GM18870 (cell line): Measurements from ENCODE around the gene ASCL2.
"Not testable (repeated sequence)": the region's sequence is repeated elsewhere in the genome, so short reads cannot be mapped to it uniquely, and the experiment has no call there.

ENCODE experiments used
- ATAC-seq: cut with Tn5 transposase; IDR thresholded peaks from one replicate; pipeline ENCODE4 v1.9.1; 2021; ENCODE audit warnings: moderate library complexity; ENCODE audit not compliant: unreplicated experiment

ASCL2 gene

DNA sequence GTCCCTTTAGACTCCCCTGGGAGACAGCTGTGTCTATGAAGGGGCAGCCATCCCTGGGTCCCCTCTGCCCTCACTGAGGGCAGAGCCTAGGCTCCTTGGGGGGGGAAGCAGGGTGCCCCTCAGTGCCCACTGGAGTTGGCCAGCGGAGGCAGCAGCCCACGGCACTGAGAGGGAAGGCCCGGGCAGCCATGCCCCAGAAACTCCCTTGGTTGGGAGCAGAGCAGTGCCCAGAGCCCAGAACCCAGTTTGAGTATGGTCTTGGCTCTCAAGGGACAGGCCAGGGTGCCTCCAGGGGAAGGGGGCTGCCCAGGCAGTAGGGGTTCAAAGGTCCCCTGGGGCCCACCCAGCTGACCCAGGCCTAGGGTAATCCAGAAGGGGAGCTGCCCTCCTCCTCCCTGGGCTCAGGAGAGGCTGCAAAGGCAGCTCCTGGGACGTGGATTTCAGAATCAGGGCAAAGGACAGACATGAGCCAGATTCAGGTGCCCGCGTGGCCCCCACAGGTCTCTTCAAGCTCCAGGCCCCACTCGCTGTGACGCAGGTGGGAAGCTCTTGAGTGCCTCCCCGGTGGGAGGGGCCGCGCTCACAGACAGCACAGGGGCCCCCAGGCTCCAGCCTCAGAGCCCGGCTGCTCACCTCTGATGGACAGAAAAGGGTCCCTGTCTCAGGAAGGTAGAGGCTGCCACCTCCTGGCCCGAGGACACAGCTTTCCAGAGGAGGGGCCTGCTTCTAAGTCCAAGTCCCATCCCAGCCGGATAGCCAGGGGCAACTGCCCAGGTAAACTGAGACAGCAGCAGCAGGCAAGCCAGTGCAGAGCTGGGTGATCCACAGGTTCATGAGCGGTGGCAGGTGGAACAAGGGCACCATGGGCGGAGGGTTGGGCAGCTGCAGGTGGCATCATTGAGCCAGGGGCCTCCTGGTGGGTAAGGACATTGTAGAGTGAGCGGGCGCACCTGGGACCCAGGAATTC, 28.7 kb upstream of the ASCL2 start:
- no peak for ATAC-seq

DNA sequence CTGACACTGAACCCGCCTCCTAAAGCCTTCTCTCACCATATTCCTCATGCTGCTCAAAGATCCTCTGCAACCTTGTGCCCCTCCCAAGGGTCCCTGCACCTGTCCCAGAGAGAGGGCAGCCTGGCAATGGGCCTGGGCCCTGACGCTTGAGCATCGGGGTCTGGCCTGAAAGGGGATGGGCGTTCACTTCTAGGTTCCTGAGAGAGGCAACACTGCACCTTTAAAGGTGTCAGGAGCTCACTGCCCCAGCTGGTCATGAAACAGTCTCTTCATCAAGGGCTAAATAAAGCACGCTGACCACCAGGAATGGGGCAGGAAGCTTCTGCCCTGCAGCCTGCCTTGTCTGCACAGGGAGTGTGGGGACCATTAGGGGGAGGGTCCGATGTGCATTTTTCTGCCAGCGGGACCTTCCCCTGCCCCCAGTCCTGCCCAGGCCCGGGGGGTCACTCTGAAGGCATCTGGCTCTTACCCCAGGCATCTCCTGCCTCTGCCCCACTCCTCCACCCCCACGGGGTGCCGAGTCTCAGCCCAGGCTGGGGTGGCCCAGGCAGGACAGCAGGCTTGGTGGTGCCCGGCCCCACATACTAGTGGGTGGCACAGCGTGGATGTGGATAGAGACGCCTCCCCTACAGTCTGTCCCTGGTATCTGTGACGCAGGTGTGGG, 27.9 kb upstream of the ASCL2 start:
- ATAC-seq = no peak

GRCh38 chr11:2297623-2298030, 27.2 kb upstream of the ASCL2 start:
- no peak for ATAC-seq

GRCh38 chr11:2296913-2297622, 26.7 kb upstream of the ASCL2 start:
- no peak for ATAC-seq

GRCh38 chr11:2295971-2296912, 25.9 kb upstream of the ASCL2 start:
- no peak for ATAC-seq

- ATAC-seq = no peak
These were observed 24.5 kb upstream of the ASCL2 start for GRCh38 chr11:2294926-2295290.

- no peak for ATAC-seq
These were observed 23.9 kb upstream of the ASCL2 start for GRCh38 chr11:2293984-2294925.

GRCh38 chr11:2293531-2293971, 23.2 kb upstream of the ASCL2 start:
- ATAC-seq = no peak

GRCh38 chr11:2290351-2290841, 20.0 kb upstream of the ASCL2 start:
- ATAC-seq = no peak

DNA sequence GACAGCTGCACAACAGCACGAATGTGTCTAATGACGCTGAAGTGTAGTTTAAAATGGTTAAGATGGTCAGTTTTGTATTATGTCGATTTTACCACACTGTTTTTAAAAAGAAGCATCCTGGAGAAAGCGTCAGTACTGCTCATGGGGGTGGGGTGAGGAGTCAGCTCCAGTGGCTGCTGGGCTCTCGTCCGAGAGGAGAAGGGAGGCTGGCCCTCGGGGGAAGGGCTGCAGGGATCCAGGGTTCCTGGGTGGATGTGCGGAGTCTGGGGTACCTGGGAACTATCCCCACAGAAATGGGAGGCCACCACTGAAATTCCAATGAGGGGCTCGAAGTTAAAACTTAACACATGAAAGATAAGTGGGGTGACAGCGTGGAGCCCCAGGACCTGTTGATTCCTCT, 19.5 kb upstream of the ASCL2 start:
- ATAC-seq = no peak

- ATAC-seq = no peak
These were observed 19.0 kb upstream of the ASCL2 start for GRCh38 chr11:2289350-2289749.

DNA sequence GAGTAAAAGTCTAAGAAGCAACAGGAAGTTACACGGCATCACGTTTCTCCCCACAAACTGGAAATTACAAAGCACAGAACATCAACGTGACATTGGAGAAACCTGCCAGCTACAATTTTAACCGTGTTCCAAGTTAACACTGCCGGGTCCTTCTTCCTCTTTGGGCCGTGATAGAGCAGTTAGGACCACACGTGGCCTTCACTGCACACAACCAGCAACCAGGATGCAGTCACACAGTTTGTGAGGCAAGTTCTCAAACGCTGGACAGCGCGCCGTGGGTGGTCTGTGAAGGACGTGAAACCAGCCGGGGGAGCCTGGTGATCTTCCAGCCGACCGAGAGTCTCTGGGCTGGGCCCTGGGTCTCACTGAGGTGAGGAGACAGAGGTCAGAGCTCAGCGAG, 16.7 kb upstream of the ASCL2 start:
- ATAC-seq = no peak

DNA sequence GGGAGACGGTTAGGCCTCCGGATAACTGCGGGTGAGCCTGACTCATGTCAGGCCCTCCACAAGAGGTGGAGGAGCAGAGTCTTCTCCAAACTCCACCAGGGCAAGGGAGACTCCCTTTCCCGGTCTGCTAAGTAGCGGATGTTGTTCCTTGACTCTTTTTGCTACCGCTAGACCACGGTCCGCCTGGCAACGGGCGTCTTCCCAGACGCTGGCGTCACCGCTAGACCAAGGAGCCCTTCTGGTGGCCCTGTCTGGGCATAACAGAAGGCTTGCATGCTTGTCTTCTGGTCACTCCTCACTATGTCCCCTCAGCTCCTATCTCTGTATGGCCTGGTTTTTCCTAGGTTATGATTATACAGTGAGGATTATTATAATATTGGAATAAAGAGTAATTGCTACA, 16.0 kb upstream of the ASCL2 start:
- not testable (repeated sequence) for ATAC-seq

DNA sequence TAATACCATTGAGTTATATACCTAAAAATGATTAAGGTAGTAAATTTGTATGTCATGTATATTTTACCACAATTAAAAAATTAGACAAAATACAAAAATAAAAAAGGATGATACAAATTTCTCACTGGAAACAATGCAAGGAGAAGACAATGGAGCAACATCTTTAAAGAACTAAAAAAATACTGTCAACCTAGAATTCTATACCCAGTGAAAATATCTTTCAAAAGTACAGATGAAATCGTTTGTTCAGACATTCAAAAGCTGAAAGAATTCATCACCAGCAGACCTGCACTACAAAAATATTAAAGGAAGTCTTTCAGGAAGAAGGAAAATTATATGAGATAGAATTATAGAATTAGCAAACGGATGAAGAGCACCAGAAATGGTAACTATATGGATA, 9.8 kb upstream of the ASCL2 start:
- no peak for ATAC-seq

DNA sequence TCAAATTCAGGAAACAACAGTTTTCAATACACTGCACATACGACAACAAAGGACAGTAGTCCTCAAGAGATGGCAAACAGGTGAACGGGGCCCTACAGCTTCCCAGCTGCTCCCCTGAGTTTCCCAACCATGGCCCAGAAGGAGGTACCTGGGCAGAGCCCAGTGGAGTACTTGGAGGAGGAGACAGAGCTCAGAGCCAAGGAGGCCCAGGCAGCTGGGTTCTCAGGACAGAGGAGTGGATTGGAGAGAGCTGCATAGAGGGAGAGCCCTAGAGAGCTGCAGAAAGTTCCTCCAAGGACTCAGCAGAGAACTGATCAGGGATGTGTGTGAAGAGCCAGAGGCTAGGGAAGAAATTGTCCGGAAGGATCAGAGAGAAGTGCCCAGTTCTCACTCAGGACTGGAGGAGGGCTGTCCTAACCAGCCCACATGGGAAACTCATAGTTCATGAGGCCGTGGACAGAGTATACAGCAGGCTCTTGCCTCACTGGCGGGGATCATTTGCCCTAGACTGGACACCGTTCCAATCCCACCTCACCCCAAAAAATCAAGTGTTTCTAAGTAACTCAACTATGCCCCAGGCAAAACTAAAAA, 7.6 kb upstream of the ASCL2 start:
- no peak for ATAC-seq

DNA sequence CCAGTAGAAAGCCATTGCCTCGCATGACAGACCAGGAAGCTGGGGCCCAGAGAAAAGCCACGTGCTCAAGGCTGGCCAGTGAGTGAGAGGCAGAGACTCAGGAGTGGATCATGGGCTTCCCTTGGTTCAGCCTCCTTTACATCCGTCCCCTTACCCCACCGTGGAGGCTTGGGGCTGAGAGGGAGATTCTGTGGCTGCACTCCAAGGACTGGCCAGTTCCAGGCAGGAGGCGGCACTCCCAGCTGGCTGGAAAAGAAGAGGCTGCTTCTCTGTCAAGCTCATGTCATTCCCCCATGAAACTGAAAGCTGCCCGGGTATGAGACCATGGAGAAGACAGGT, 6.6 kb upstream of the ASCL2 start:
- ATAC-seq = no peak

DNA sequence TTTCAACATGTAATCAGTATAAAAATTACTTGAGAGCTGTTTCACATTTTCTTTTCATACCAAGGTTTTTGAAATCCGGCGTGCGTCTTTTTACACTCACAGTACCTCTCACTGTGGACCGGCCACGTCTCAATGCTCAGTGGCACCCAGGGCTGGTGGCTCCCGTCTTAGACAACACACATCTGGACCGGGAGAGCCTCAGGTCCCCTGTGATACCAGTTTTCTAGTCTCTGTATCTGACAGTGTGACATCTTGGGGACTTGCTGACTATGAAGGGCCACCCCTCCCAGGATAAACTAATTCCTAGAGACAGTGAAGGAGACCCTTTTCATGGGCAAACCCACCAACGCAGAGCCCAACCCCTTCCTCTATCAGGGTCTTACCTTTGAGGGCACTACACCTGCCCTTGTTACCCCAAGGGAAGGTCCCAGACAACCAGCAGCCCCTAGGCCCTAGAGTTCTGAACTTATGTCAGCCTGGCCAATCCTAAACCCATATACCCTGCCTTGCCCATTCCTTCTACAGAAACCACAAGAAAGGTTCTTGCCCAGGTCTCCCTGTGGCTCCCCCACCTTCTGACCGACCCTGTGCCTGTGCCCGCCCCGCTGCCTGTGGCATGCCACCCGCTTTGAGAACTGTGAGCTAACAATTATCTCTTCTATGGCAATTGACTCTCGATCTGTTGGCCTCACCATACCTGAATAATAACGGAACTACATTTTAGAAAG, 6.1 kb upstream of the ASCL2 start:
- no peak for ATAC-seq
